Fibroblast of pulmonary artery (primary cell): ENCODE results near the gene GALNT5.

Source experiments
- DNase-seq: peaks from one replicate; pipeline ENCODE4 v3.0.0-alpha.2; 2010; ENCODE audit warnings: low read depth
- H3K4me3 ChIP-seq: replicated peaks from 2 replicates; pipeline ENCODE4 v1.5.1; 2011; ENCODE audit warnings: low read depth, mild to moderate bottlenecking, control low read depth, low read length, moderate library complexity
- TF ChIP-seq, protein P1 (sequence below): IDR thresholded peaks from 2 replicates; pipeline ENCODE4 v1.5.1; 2011; ENCODE audit warnings: mild to moderate bottlenecking, control low read depth, low read length, inconsistent platforms; ENCODE audit errors: missing control alignments

Gene GALNT5

DNA sequence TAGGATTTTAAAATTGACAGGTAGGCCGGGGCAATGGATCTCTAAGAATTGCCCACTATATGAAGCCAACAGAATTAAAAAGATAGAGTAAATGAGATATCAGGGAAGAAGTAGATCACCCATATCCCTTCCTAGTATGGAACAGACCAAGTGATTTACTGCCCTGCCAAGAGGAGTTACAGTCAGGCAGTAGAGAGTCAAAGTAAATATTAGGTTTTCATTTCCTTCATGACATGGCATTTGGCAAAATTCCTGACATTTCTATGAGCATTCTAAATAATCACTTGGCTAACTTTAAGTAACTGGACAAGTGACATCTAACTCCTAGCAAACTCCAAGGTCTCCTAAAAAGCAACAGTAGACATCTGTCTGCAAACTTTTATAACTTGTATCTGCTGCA lies 33.5 kb downstream of the GALNT5 start:
- DNase-seq: no peak
- H3K4me3 ChIP-seq: no peak overlapping the region
- TF ChIP-seq, protein P1, sequence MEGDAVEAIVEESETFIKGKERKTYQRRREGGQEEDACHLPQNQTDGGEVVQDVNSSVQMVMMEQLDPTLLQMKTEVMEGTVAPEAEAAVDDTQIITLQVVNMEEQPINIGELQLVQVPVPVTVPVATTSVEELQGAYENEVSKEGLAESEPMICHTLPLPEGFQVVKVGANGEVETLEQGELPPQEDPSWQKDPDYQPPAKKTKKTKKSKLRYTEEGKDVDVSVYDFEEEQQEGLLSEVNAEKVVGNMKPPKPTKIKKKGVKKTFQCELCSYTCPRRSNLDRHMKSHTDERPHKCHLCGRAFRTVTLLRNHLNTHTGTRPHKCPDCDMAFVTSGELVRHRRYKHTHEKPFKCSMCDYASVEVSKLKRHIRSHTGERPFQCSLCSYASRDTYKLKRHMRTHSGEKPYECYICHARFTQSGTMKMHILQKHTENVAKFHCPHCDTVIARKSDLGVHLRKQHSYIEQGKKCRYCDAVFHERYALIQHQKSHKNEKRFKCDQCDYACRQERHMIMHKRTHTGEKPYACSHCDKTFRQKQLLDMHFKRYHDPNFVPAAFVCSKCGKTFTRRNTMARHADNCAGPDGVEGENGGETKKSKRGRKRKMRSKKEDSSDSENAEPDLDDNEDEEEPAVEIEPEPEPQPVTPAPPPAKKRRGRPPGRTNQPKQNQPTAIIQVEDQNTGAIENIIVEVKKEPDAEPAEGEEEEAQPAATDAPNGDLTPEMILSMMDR: no peak

DNA sequence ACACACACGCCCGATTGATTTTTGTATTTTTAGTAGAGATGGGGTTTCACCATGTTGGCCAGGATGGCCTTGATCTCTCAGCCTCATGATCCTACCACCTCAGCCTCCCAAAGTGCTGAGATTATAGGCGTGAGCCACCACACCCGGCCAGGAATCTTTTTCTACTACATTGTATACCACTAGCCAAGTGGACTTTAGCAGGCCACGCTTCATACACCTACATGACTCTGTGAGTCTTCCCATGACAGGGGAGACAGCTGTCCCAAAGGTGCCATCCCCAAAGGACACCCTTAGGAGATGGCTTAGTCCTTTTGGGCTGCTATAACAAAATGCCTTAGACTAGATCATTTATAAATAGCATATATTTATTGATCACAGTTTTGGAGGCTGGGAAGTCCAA lies 35.3 kb downstream of the GALNT5 start:
- TF ChIP-seq, protein P1: no peak
- DNase-seq: no peak
- no peak overlapping the region for H3K4me3 ChIP-seq

DNA sequence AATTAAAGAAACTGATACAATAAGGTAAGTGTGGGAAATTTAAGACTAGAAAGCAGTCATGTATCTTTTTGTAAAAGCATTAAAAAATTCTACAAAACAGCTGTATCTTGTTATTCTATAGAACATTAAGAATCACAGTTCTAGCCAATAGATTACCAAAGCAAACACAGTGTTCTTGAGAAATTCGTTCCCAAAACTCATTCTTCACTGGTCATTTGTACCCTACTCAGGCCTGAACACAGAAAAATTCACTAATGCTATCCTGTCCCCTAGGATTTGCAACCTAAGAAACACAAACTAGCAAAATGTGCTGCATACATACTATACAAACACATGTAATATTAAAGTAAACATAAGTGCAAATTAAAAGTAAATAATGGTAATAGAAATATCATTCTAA lies 39.0 kb downstream of the GALNT5 start:
- H3K4me3 ChIP-seq: no peak overlapping the region
- DNase-seq: no peak
- TF ChIP-seq, protein P1: no peak

DNA sequence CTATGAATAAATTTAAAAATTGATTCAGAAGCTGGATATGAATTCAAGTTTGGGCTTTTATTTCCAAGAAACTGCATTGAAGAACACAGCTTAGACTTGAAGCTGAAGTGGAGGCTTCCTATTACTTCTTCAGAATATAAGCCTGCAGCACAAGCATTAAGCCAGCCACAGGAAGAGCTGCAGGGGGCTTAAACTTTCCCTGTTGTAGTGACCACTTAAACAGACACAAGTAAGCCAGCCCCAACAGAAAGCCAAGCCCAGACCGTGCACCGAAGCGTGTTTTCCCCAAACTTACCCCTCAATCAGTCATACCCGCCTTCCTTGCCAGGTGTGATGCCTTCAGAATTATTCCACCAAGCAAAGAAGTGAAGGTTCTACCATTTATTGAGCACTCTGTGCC lies 39.5 kb downstream of the GALNT5 start:
- H3K4me3 ChIP-seq: no peak overlapping the region
- DNase-seq: no peak

DNA sequence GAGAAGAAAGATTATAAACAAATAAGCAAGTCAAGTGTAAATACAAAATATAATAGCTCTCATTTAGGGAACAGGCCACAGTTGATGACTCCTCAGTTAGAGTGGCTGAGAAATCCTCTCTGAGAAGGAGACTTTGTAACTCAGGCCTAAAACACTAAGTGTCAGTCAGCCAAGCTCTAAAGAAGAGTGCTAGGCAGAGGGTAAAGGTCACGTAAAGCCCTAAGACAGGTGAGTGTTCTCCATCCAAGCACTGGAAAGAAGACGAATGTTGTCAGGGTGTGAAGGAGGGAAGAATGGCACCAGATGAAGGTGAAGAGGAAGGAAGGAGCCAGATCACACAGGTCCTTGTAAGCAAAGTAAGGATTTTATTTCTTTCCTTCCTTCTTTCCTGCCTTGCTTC lies 43.8 kb downstream of the GALNT5 start:
- TF ChIP-seq, protein P1: no peak
- DNase-seq: no peak
- no peak overlapping the region for H3K4me3 ChIP-seq

More for the DNA sequence above, 39.5 kb downstream of the GALNT5 start:
- TF ChIP-seq, protein P1: no peak

DNA sequence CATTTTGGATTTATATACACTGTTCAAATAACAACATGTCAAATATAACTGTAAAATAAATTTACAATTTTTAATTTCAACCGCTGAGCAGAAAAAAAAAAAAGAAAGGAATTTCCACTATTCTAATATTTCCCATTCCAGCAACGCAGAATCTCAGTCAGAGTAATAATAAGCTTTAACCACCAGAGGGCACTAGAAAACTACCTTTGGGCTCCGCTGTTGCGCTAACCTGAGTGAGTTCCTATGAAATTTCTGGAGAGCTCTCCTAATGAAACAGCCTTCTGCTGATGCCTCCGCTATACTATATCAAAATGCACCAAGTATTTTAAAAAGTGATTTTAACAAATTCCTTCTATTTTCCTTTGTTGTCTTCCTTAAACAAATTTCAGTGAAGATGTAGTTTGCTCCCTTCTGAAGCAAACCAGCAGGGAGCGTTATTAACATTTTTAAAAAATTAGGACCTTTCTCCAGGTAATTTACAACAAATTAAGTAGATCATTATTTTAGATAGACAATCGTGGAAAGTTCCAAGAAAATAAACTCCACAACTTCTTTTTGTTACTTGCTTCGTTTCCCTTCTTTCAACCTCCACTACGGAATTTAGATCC lies 45.1 kb downstream of the GALNT5 start:
- TF ChIP-seq, protein P1: peak; percentile 69
- peak; percentile 68 for DNase-seq
- no peak overlapping the region for H3K4me3 ChIP-seq

DNA sequence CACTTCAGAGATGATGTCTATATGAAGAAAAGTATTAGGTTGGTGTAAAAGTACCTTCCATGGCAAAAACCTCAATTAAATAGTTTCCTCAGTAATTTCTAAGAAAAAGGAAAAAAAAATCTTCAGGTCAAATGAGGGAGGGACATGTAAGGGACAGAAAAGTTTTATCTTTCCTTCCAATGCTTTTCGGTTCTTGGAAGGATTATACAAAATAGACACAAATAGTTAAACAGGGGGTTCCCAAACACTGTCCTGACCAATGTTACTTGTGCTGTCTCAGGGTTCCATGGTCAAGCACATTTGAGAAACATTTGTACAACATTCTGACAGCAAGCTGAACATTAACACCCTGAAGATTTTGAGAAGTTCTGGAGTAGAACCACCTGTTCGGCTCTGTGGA lies 46.1 kb downstream of the GALNT5 start:
- H3K4me3 ChIP-seq: no peak overlapping the region
- DNase-seq: no peak
- TF ChIP-seq, protein P1: no peak
